ENCODE results near the gene DUSP8. TPM values are rescaled to one million over a fixed set of nuclear protein-coding genes. Genes with fewer than 3 reads are reported as not detected.

Gene DUSP8
- polyA plus RNA-seq, 1 of the 3 experiments (the other 2 are of a cell fraction): 2.0 TPM

GRCh38 chr11:1562469-1563148 lies 9.5 kb downstream of the DUSP8 start (continued):
- TF ChIP-seq USF2 (IDR thresholded peaks at IDR 0.05; ENCODE audit: borderline replicate concordance, low read depth, low read length): no peak

GRCh38 chr11:1561955-1562354 lies 10.1 kb downstream of the DUSP8 start:
- POLR2A ChIA-PET: no interaction called here
- TF ChIP-seq REST (IDR thresholded peaks at IDR 0.05; ENCODE audit: low read depth, low read length) (no peak), JUND (IDR thresholded peaks at IDR 0.05) (no peak), USF2 (IDR thresholded peaks at IDR 0.05; ENCODE audit: borderline replicate concordance, low read depth, low read length) (no peak)
- H3F3A ChIP-seq (replicated peaks; ENCODE audit: insufficient read depth): no peaks in the 10 kb centered on the region
- H3K4me1 ChIP-seq (ENCODE audit: control insufficient read depth in 1 of 2, insufficient read depth in 2 of 2, low read depth in 1 of 2, low read length in 1 of 2): peaks cover 10 to 12% of the 10 kb centered on the region in 2 experiments; a peak in 2 of 4 replicates
- peaks cover 5% of the 10 kb centered on the region for H4K20me1 ChIP-seq (ENCODE audit: insufficient read depth)
- CTCF ChIA-PET: interaction anchor here (1.0 to 5.3 kb wide), 2 partner anchors 13 to 15 kb away, joined by 4 to 52 read pairs; no protein-coding TSS in a partner anchor
- H3K4me2 ChIP-seq: no peak overlapping the region
- H3K4me3 ChIP-seq (ENCODE audit: low read depth in 2 of 2, low read length in 1 of 2): no peak overlapping the region
- H3K79me2 ChIP-seq (ENCODE audit: insufficient read depth): no peaks in the 10 kb centered on the region
- no peaks in the 10 kb centered on the region for H3K36me3 ChIP-seq (replicated peaks in 1 of 2; ENCODE audit: control insufficient read depth in 1 of 2, insufficient read depth in 2 of 2, low read length in 1 of 2)
- DNase-seq: no peak
- no peaks in the 10 kb centered on the region for H3K27me3 ChIP-seq (ENCODE audit: insufficient read depth)
- WGBS (ENCODE audit: low lambda C conversion rate): 86% methylated on average over 1 of the region's 5 CpGs
- no peaks in the 10 kb centered on the region for H3K9me3 ChIP-seq
- no peak overlapping the region for H3K9ac ChIP-seq
- H3K9me2 ChIP-seq: no peaks in the 10 kb centered on the region
- no peak overlapping the region for H2AFZ ChIP-seq (ENCODE audit: low read depth)
- H3K27ac ChIP-seq (ENCODE audit: low read depth in 2 of 2, low read length in 1 of 2): no peak overlapping the region

DNA sequence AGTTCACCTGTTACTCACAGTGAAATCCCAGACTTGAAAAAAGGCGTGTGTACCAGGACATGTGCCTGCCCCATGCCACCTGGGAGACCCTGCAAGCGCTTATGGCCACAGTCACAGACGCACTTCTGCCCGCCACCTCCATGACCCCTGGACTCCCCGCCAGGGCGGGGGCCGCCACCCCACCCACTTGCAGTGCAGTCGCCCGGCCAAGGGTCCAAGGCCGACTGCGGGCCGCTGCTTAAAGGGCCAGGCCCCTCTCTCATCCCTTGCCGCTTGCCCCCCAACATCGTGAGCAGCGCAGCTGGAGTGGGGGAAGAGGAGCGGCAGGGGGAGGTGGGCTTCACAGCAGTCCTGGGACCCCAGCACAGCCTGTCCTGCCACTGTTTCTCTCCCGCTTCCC lies 10.8 kb downstream of the DUSP8 start:
- no peak overlapping the region for H3K4me3 ChIP-seq (ENCODE audit: low read depth in 2 of 2, low read length in 1 of 2)
- ChIA-PET CTCF (interaction anchor here (1.0 to 5.3 kb wide), 3 partner anchors 14 to 45 kb away, joined by 3 to 52 read pairs (median 4); no protein-coding TSS in a partner anchor), POLR2A (no interaction called here)
- H3K27ac ChIP-seq (ENCODE audit: low read depth in 2 of 2, low read length in 1 of 2): no peak overlapping the region
- H3K9me2 ChIP-seq: no peaks in the 10 kb centered on the region
- 0 out of 2 replicates have a peak, but pooled peaks cover 2% of the 10 kb centered on the region for H4K20me1 ChIP-seq (ENCODE audit: insufficient read depth)
- DNase-seq: peak; percentile 16
- H3K27me3 ChIP-seq (ENCODE audit: insufficient read depth): no peaks in the 10 kb centered on the region
- no peaks in the 10 kb centered on the region for H3K9me3 ChIP-seq
- H3K79me2 ChIP-seq (ENCODE audit: insufficient read depth): no peaks in the 10 kb centered on the region
- no peaks in the 10 kb centered on the region for H3F3A ChIP-seq (replicated peaks; ENCODE audit: insufficient read depth)
- no peak overlapping the region for H3K4me2 ChIP-seq
- H3K9ac ChIP-seq: no peak overlapping the region
- no peak overlapping the region for H2AFZ ChIP-seq (ENCODE audit: low read depth)
- H3K4me1 ChIP-seq (ENCODE audit: control insufficient read depth in 1 of 2, insufficient read depth in 2 of 2, low read depth in 1 of 2, low read length in 1 of 2): peaks cover 10 to 12% of the 10 kb centered on the region in 2 experiments; a peak in 2 of 4 replicates
- no peaks in the 10 kb centered on the region for H3K36me3 ChIP-seq (replicated peaks in 1 of 2; ENCODE audit: control insufficient read depth in 1 of 2, insufficient read depth in 2 of 2, low read length in 1 of 2)
- 91% methylated on average over 17 of the region's 17 CpGs for WGBS (ENCODE audit: low lambda C conversion rate)
- TF ChIP-seq CHD2 (IDR thresholded peaks at IDR 0.05; ENCODE audit: low read length, partially characterized antibody): no peak
- TF ChIP-seq POLR2AphosphoS5 (IDR thresholded peaks at IDR 0.05; ENCODE audit: low read depth, low read length): no peak
- TF ChIP-seq, protein P1, sequence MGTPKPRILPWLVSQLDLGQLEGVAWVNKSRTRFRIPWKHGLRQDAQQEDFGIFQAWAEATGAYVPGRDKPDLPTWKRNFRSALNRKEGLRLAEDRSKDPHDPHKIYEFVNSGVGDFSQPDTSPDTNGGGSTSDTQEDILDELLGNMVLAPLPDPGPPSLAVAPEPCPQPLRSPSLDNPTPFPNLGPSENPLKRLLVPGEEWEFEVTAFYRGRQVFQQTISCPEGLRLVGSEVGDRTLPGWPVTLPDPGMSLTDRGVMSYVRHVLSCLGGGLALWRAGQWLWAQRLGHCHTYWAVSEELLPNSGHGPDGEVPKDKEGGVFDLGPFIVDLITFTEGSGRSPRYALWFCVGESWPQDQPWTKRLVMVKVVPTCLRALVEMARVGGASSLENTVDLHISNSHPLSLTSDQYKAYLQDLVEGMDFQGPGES (IDR thresholded peaks at IDR 0.05; ENCODE audit: low read depth, low read length): no peak
- TF ChIP-seq TEAD4 (IDR thresholded peaks at IDR 0.05; ENCODE audit: borderline replicate concordance, insufficient read depth): no peak
- TF ChIP-seq RCOR1 (IDR thresholded peaks at IDR 0.05; ENCODE audit: low read length): no peak
- TF ChIP-seq EZH2phosphoT487 (IDR thresholded peaks at IDR 0.05; ENCODE audit: borderline replicate concordance, low read depth): no peak
- TF ChIP-seq GATA2 (CRISPR knock-in tag; IDR thresholded peaks at IDR 0.05): no peak
- TF ChIP-seq TAF1 (IDR thresholded peaks at IDR 0.05; ENCODE audit: borderline replicate concordance, low read depth, low read length): no peak
- TF ChIP-seq MXI1 (IDR thresholded peaks at IDR 0.05; ENCODE audit: low read depth, low read length): no peak
- no peak for TF ChIP-seq EP300 (IDR thresholded peaks at IDR 0.05; ENCODE audit: borderline replicate concordance in 1 of 2, low read depth in 1 of 2, low read length in 1 of 2)
- no peak for TF ChIP-seq TCF12 (IDR thresholded peaks at IDR 0.05)
- TF ChIP-seq, protein P2, sequence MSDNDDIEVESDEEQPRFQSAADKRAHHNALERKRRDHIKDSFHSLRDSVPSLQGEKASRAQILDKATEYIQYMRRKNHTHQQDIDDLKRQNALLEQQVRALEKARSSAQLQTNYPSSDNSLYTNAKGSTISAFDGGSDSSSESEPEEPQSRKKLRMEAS (IDR thresholded peaks at IDR 0.05; ENCODE audit: low read depth): no peak
- TF ChIP-seq JUND (IDR thresholded peaks at IDR 0.05): no peak
- no peak for TF ChIP-seq FOXM1 (IDR thresholded peaks at IDR 0.05; ENCODE audit: low read depth)
- TF ChIP-seq ELF1 (IDR thresholded peaks at IDR 0.05): no peak
- no peak for TF ChIP-seq FOSL2 (IDR thresholded peaks at IDR 0.05; ENCODE audit: borderline replicate concordance, low read depth)
